Uterus (tissue), 2 donors: ENCODE data around the gene PNMA8C.

ENCODE experiments used
- CTCF ChIP-seq, 4 experiments: fragments of 200-600 bp in 2 of 4; fragments of 450-650 bp in 2 of 4; sonication (generic) in 2 of 4; IDR thresholded peaks; one replicate each; pipeline ENCODE4 v1.5.1; 2016 to 2019; ENCODE audit warnings: antibody characterized with exemption in 4 of 4, mild to moderate bottlenecking in 2 of 4, moderate library complexity in 1 of 4
- POLR2A ChIP-seq, 2 donors: fragments of 450-650 bp; IDR thresholded peaks; one replicate each; pipeline ENCODE4 v1.6.1; 2016; ENCODE audit warnings: antibody characterized with exemption in 2 of 2, mild to moderate bottlenecking in 1 of 2, moderate library complexity in 1 of 2

- no peak for TF ChIP-seq POLR2A (IDR thresholded peaks at IDR 0.05)
- TF ChIP-seq CTCF (IDR thresholded peaks at IDR 0.05) = no peak
These were observed 20.7 kb downstream of the PNMA8C start for GRCh38 chr19:46407856-46408663.
